Measurements from ENCODE around the gene CRELD2. TPM values are rescaled to one million over a fixed set of nuclear protein-coding genes. Genes with fewer than 3 reads are reported as not detected.

Gene CRELD2
- polyA plus RNA-seq, 1 donor (not counting 4 experiments of a cell fraction or from before 2014, with no cell fraction given) = 33.5 TPM

DNA sequence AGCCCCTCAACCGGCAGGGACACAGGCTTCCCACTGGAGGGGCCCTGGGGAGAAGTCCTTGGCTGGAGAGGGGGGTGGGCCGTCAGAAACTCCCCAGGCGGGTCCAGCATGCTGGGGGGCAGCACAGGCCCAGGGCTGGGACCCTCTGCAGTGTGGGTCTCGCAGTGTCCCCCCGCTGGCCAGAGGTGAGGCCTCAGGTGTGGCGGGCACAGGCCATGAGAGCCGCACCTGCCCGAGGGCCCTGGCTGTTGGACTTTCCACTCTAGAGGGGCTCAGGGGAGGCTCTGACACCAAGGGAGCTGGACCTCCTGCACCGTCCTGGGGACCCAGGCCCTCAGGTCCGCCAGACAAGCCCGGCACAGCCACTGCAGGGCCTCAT lies 31.5 kb downstream of the CRELD2 start:
- no peaks in the 10 kb centered on the region for H3K36me3 ChIP-seq (ENCODE audit: control insufficient read depth in 2 of 2, extremely low read depth in 1 of 2, insufficient read depth in 2 of 2, low read length in 2 of 2)
- H3K4me1 ChIP-seq (ENCODE audit: control insufficient read depth, extremely low read depth, insufficient read depth, low read length) = peaks cover 40% of the 10 kb centered on the region
- H3K4me2 ChIP-seq (ENCODE audit: control insufficient read depth, extremely low read depth, insufficient read depth, low read depth, low read length) = no peak overlapping the region
- H3K4me3 ChIP-seq (ENCODE audit: control insufficient read depth in 2 of 3, extremely low read depth in 1 of 3, insufficient read depth in 2 of 3, low read depth in 1 of 3, low read length in 3 of 3) = no peak overlapping the region
- H3K27ac ChIP-seq (ENCODE audit: control insufficient read depth, insufficient read depth, low read length) = no peak overlapping the region
- no peaks in the 10 kb centered on the region for H3K27me3 ChIP-seq (ENCODE audit: control insufficient read depth, extremely low read depth, insufficient read depth, low read length)
- H3K9me1 ChIP-seq (ENCODE audit: control insufficient read depth, extremely low read depth, insufficient read depth, low read length) = no peaks in the 10 kb centered on the region
- no peak overlapping the region for H2AFZ ChIP-seq (ENCODE audit: control insufficient read depth, low read length)
- FAIRE-seq (no peak), DNase-seq (ENCODE audit: low read depth, low spot score) (no peak)
- H3K9me3 ChIP-seq (ENCODE audit: control insufficient read depth, low read depth, low read length) = no peaks in the 10 kb centered on the region
- no peak for TF ChIP-seq EZH2 (IDR thresholded peaks at IDR 0.05; ENCODE audit: low read length)
- no peak for TF ChIP-seq CTCF (optimal IDR thresholded peaks at IDR 0.05 in 1 of 3, IDR thresholded peaks at IDR 0.05 in 1 of 3, conservative IDR thresholded peaks at IDR 0.05 in 1 of 3; ENCODE audit: extremely low read depth in 1 of 3, insufficient read depth in 2 of 3, low read length in 3 of 3)
- H3K79me2 ChIP-seq (ENCODE audit: control insufficient read depth, insufficient read depth, low read length) = no peaks in the 10 kb centered on the region
- H3K9ac ChIP-seq (ENCODE audit: control insufficient read depth, extremely low read depth, insufficient read depth, low read length) = no peak overlapping the region
- dilution Hi-C loops (cut with MboI; ENCODE audit: extremely low pct_ligation_motif_present, low sequenced_read_pairs) = no loop called here
- no peaks in the 10 kb centered on the region for H4K20me1 ChIP-seq (ENCODE audit: control insufficient read depth, extremely low read depth, insufficient read depth, low read length)

GRCh38 chr22:49950396-49950994 lies 32.1 kb downstream of the CRELD2 start:
- DNase-seq (ENCODE audit: low read depth, low spot score) = no peak
- no peaks in the 10 kb centered on the region for H3K9me1 ChIP-seq (ENCODE audit: control insufficient read depth, extremely low read depth, insufficient read depth, low read length)
- H3K27ac ChIP-seq (ENCODE audit: control insufficient read depth, insufficient read depth, low read length) = peak overlapping the region; percentile 69
- H2AFZ ChIP-seq (ENCODE audit: control insufficient read depth, low read length) = peak overlapping the region; percentile 30
- no peaks in the 10 kb centered on the region for H3K36me3 ChIP-seq (ENCODE audit: control insufficient read depth in 2 of 2, extremely low read depth in 1 of 2, insufficient read depth in 2 of 2, low read length in 2 of 2)
- no peaks in the 10 kb centered on the region for H3K9me3 ChIP-seq (ENCODE audit: control insufficient read depth, low read depth, low read length)
- TF ChIP-seq CTCF (optimal IDR thresholded peaks at IDR 0.05 in 1 of 3, IDR thresholded peaks at IDR 0.05 in 1 of 3, conservative IDR thresholded peaks at IDR 0.05 in 1 of 3; ENCODE audit: extremely low read depth in 1 of 3, insufficient read depth in 2 of 3, low read length in 3 of 3) (no peak), EZH2 (IDR thresholded peaks at IDR 0.05; ENCODE audit: low read length) (no peak)
- H3K9ac ChIP-seq (ENCODE audit: control insufficient read depth, extremely low read depth, insufficient read depth, low read length) = peak overlapping the region; percentile 72
- H3K79me2 ChIP-seq (ENCODE audit: control insufficient read depth, insufficient read depth, low read length) = no peaks in the 10 kb centered on the region
- H3K4me1 ChIP-seq (ENCODE audit: control insufficient read depth, extremely low read depth, insufficient read depth, low read length) = peaks cover 40% of the 10 kb centered on the region
- H4K20me1 ChIP-seq (ENCODE audit: control insufficient read depth, extremely low read depth, insufficient read depth, low read length) = no peaks in the 10 kb centered on the region
- no peak overlapping the region for H3K4me3 ChIP-seq (ENCODE audit: control insufficient read depth in 2 of 3, extremely low read depth in 1 of 3, insufficient read depth in 2 of 3, low read depth in 1 of 3, low read length in 3 of 3)
- H3K27me3 ChIP-seq (ENCODE audit: control insufficient read depth, extremely low read depth, insufficient read depth, low read length) = no peaks in the 10 kb centered on the region
- FAIRE-seq = no peak
- H3K4me2 ChIP-seq (ENCODE audit: control insufficient read depth, extremely low read depth, insufficient read depth, low read depth, low read length) = no peak overlapping the region
- dilution Hi-C loops (cut with MboI; ENCODE audit: extremely low pct_ligation_motif_present, low sequenced_read_pairs) = no loop called here
